Measurements from ENCODE around the gene EIF4E.
"Not testable (repeated sequence)": the region's sequence is repeated elsewhere in the genome, so short reads cannot be mapped to it uniquely, and the experiment has no call there.

DNA sequence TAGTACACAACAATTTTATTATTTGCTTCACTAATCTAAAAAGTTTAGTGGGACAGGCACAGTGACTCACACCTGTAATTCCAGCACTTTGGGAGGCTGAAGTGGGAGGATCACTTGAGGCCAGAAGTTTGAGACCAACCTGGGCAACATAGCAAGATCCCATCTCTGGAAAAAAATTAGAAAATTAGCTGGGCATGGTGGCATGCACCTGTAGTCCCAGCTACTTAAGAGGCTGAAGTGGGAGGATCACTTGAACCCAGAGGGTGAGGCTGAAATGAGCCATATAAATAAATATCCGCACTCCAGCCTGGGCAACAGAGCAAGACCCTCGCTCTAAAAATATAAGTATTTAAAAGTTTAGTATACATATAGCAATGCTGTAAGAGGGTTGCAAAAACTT, 42.6 kb downstream of the EIF4E start:
- TF ChIP-seq, protein P1, sequence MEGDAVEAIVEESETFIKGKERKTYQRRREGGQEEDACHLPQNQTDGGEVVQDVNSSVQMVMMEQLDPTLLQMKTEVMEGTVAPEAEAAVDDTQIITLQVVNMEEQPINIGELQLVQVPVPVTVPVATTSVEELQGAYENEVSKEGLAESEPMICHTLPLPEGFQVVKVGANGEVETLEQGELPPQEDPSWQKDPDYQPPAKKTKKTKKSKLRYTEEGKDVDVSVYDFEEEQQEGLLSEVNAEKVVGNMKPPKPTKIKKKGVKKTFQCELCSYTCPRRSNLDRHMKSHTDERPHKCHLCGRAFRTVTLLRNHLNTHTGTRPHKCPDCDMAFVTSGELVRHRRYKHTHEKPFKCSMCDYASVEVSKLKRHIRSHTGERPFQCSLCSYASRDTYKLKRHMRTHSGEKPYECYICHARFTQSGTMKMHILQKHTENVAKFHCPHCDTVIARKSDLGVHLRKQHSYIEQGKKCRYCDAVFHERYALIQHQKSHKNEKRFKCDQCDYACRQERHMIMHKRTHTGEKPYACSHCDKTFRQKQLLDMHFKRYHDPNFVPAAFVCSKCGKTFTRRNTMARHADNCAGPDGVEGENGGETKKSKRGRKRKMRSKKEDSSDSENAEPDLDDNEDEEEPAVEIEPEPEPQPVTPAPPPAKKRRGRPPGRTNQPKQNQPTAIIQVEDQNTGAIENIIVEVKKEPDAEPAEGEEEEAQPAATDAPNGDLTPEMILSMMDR (IDR thresholded peaks at IDR 0.05): not testable (repeated sequence)
- TF ChIP-seq POLR2A, POLR2AphosphoS5 (IDR thresholded peaks at IDR 0.05): not testable (repeated sequence)
